ENCODE data around the gene NKD1. TPM values are rescaled to one million over a fixed set of nuclear protein-coding genes. Genes with fewer than 3 reads are reported as not detected.

Gene NKD1
- total and polyA plus RNA-seq, 2 of the 8 experiments (the other 6 are each of a cell fraction or from before 2014, with no cell fraction given): 0.70 to 4.5 TPM

- Histone ChIP-seq H3K18ac (ENCODE audit: extremely low read depth, low read length) (no peak overlapping the region; the same call in 1 of the 2 replicates), H3K14ac (ENCODE audit: insufficient read length) (no peak overlapping the region), H3K79me2 (ENCODE audit: control insufficient read depth in 1 of 2, insufficient read depth in 2 of 2, low read length in 2 of 2) (no peaks in the 10 kb centered on the region), H3K27me3 (replicated peaks in 1 of 4; ENCODE audit: control insufficient read depth in 3 of 4, extremely low read depth in 1 of 4, insufficient read depth in 3 of 4, low read length in 3 of 4) (no peaks in the 10 kb centered on the region), H3K9ac (replicated peaks in 1 of 4; ENCODE audit: extremely low read depth in 1 of 4, low read depth in 3 of 4, low read length in 3 of 4) (no peak overlapping the region), H3K9me3 (ENCODE audit: insufficient read depth in 2 of 2, low read depth in 1 of 2, low read length in 1 of 2) (no peaks in the 10 kb centered on the region), H2BK5ac (ENCODE audit: low read depth, low read length) (no peak overlapping the region), H2BK12ac (ENCODE audit: low read depth, low read length) (no peak overlapping the region), H3K36me3 (ENCODE audit: control insufficient read depth in 2 of 4, insufficient read depth in 4 of 4, low read length in 3 of 4) (no peaks in the 10 kb centered on the region), H3K23me2 (ENCODE audit: low read depth, low read length) (no peaks in the 10 kb centered on the region), H2BK15ac (ENCODE audit: low read length) (no peak overlapping the region), H3K4me2 (ENCODE audit: insufficient read depth in 1 of 2, low read depth in 2 of 2, low read length in 2 of 2) (no peak overlapping the region), H4K8ac (ENCODE audit: extremely low read depth, insufficient read depth, low read length) (no peak overlapping the region), H4K5ac (ENCODE audit: insufficient read length, low read depth, low read length) (no peak overlapping the region), H3K79me1 (ENCODE audit: low read depth, low read length) (no peaks in the 10 kb centered on the region), H3K23ac (ENCODE audit: insufficient read length) (no peak overlapping the region), H3K4ac (replicated peaks; ENCODE audit: insufficient read length, low read depth, low read length) (no peak overlapping the region), H2AFZ (ENCODE audit: low read length) (no peak overlapping the region), H3K4me1 (replicated peaks in 1 of 4; ENCODE audit: control insufficient read depth in 3 of 4, insufficient read depth in 4 of 4, low read length in 3 of 4) (no peaks in the 10 kb centered on the region), H2AK5ac (ENCODE audit: low read depth, low read length) (no peak overlapping the region), H2BK20ac (ENCODE audit: low read length) (no peak overlapping the region), H3K4me3 (ENCODE audit: extremely low read depth in 1 of 4, insufficient read depth in 2 of 4, low read depth in 3 of 4, low read length in 4 of 4) (no peak overlapping the region), H2BK120ac (replicated peaks; ENCODE audit: low read depth, low read length) (no peak overlapping the region), H3K27ac (ENCODE audit: low read depth, low read length) (no peak overlapping the region), H3K56ac (replicated peaks; ENCODE audit: insufficient read length, low read depth, low read length) (no peak overlapping the region), H4K20me1 (replicated peaks in 1 of 2; ENCODE audit: control insufficient read depth in 1 of 2, insufficient read depth in 2 of 2, low read length in 2 of 2) (no peaks in the 10 kb centered on the region), H4K91ac (replicated peaks; ENCODE audit: insufficient read length, low read length) (no peak overlapping the region)
- TF ChIP-seq BCL11A (IDR thresholded peaks at IDR 0.05; ENCODE audit: low read depth in 2 of 2, low read length in 2 of 2): no peak
- TF ChIP-seq BACH1 (IDR thresholded peaks at IDR 0.05; ENCODE audit: low read length): no peak
- TF ChIP-seq SP2 (IDR thresholded peaks at IDR 0.05; ENCODE audit: low read length): no peak
- no peak for TF ChIP-seq KDM5A (IDR thresholded peaks at IDR 0.05; ENCODE audit: low read length)
- TF ChIP-seq CTBP2 (IDR thresholded peaks at IDR 0.05; ENCODE audit: borderline replicate concordance, insufficient read depth, insufficient read length, low read length): no peak
- no peak for TF ChIP-seq CHD2 (IDR thresholded peaks at IDR 0.05; ENCODE audit: low read length)
- no peak for TF ChIP-seq E2F6 (IDR thresholded peaks at IDR 0.05)
- no peak for TF ChIP-seq POLR2AphosphoS5 (IDR thresholded peaks at IDR 0.05; ENCODE audit: low read depth, low read length)
- no peak for TF ChIP-seq RNF2 (IDR thresholded peaks at IDR 0.05; ENCODE audit: borderline replicate concordance, low read depth, low read length, missing control alignments, poor library complexity, severe bottlenecking)
- TF ChIP-seq ZNF274 (IDR thresholded peaks at IDR 0.05; ENCODE audit: borderline replicate concordance, extremely low read depth, low read length): no peak
- ChIA-PET POLR2A (ENCODE audit: partially characterized antibody) (no interaction called here), CTCF (ENCODE audit: partially characterized antibody) (interaction anchor here (0.6 to 3.3 kb wide), 5 partner anchors 8 to 44 kb away, joined by 3 to 21 read pairs (median 3); no protein-coding TSS in a partner anchor)
- 93% methylated on average over 3 of the region's 3 CpGs; no CpG with 5 or more reads in 1 of the 2 experiments for WGBS, 2 experiments (ENCODE audit: extremely low coverage in 1 of 2, insufficient coverage in 1 of 2, insufficient read length in 1 of 2, insufficient replicate concordance in 2 of 2, low coverage in 1 of 2, low lambda C conversion rate in 2 of 2, missing lambda C conversion rate in 1 of 2)
- DNase-seq (ENCODE audit: low read depth in 1 of 2, low spot score in 2 of 2) (no peak), FAIRE-seq (no peak)
Observed at GRCh38 chr16:50655558-50656055, 107.4 kb downstream of the NKD1 start.

All from H1 (cell line).